Kidney capillary endothelial cell (primary cell): ENCODE data around the gene PLEKHG5.

Experiments
- DNase-seq: peaks from one replicate; pipeline ENCODE4 v3.0.0-alpha.2; 2018; ENCODE audit warnings: low spot score

The PLEKHG5 gene

DNA sequence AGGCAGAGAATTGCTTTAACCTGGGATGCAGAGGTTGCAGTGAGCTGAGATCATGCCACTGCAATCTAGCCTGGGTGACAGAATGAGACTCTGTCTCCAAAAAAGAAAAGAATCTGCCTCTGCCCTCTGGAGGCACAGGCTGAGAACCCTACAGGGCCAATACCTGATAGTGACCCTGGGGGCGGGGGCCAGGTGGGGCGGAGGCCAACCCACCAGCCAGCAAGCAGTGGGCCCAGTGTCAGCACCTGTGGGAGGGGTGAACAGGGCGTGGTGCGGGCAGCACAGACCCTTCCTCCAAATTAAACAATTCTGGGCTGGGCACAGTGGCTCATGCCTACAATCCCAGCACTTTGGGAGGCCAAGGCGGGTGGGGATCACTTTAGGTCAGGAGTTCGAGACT lies 19.0 kb upstream of the PLEKHG5 start:
- no peak for DNase-seq

DNA sequence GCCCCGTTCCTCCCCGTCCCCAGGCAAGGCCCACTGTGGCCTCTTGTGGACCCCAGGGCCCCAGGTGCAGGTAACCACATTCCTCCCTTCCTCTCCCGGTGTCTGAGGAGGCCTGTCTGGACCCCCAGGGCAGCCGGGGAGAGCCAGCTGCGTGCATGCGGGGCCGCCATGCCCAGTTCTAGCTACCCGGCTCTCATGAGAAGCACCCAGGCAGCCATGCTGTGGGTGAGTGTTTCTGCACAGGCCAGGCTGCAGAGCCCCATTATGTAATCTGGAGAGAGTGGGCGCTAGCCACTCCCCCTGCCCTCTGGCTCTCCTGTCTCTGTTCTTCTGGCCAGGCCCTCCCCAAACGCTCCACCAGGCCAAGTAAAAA lies 18.4 kb upstream of the PLEKHG5 start:
- DNase-seq = no peak

DNA sequence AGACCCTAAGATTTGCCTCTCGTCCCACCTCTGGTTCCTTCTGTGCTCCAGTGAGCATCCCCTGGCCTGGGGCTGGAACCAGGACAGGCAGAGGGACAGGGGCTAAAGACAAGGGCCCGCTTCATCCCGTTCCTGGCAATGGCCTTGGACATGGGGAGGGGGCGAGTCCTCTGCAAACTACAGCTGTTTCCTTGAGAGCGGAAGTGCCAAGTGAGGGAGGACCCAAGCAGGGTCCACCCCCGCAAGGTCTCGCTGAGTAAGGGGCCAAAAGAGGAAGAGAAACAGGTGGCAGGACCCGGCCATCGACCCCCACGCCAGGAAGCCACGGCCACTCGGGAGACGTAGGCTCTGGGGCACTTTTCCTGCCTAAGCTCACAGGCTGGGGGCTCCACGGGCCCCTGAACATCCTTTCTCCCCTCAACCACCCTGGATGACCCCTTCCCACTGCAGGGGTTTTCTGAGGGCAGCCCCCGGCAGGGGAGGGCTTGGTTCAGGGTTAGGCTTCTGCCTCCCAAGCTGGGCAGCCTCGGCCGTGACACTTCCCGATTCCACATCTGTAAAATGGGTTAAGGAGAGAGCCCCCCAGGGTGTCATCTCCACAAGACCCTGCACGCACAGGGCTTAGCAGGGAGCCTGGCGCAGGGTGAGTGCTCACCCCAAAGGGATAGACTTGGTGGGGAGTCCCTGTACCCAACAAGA lies 17.9 kb upstream of the PLEKHG5 start:
- no peak for DNase-seq

DNA sequence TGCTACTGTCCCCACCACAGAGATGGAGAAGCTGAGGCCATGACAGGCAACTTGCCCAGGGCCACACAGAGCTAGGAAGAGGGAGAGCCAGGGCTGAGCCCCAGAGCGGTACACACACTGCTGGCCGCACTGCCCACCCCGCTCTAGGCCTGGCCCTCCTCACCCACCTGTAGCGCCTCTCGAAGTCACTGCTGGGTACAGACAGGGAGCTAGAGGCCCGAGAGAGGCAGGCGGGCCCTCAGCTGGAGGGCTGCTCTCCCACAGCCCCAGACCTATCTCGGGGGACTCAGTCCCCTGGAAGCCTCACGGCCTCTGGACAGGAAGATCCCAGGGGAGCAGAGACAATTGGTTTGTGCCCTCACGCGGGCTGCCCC lies 17.3 kb upstream of the PLEKHG5 start:
- DNase-seq = no peak

DNA sequence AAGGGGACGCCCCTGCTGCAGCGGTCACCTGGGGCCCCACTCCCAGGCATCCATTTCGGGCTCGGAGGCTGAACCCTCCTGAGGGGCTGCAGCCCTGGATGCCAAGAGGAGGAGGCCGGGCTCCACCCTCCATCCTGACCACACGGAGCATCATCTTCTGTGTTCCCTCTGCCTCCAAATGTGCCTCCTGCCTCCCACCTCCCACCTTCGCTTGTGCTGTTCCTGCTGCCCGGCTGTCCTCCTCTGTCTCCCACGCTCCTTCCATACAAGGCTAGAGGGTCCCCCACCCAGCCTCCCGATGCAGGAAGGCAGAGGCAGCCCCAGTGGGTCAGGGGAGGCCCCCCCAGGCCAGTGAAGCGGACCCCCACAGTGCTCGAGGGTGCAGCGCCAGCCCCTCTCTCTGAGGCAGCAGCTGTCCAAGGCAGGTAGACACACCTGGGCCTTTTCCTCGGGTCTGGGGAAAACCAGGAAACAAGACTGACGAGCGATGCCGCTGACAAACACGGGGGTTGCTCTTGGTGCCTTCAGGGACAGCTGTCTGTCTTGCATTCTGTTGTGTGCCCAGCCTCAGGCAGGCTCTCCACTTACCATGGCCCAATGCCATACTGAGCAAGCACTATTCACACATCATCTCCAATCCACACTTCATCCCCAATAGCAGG lies 16.8 kb upstream of the PLEKHG5 start:
- DNase-seq = no peak

DNA sequence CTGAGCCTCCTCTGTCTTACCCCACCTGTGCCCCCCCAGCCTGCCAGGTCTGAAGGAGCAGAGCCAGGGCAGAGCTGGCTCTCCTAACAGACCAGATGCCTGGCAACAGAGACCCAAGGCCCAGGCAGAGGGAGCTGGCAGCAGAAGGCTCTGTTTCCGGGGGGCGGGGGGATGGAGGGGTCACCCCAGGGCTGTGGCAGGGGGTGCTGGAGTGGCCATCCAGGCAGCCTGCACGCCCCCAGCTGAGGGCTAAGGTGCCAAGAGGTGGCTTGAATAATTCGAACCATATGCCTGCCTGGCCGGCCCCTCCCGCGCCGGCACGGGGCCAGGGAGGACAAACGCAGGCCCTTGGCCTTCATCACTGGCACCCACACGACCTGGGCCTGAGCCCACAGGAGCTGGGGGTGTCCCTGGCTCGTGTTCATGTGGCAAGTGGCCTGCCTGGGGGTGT lies 16.0 kb upstream of the PLEKHG5 start:
- no peak for DNase-seq

DNA sequence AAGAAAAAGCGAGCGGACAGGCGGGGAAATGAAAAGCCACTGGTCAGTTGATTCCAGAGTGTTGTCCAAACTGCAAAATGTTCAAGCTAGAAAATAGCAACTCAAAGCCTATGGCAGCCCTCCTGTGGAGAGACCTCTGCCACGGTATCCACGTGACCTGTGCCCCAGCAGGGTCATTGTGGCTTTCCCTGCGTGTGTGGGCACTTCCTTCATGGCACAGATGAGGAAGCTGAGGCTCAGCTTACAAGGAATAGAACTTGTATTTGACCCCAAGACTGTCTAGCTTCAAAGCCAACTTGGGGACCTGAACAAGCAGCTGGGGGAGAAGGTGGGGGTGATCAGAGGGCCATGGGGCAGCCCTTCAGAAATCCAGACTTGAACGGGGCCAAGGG lies 15.6 kb upstream of the PLEKHG5 start:
- no peak for DNase-seq

DNA sequence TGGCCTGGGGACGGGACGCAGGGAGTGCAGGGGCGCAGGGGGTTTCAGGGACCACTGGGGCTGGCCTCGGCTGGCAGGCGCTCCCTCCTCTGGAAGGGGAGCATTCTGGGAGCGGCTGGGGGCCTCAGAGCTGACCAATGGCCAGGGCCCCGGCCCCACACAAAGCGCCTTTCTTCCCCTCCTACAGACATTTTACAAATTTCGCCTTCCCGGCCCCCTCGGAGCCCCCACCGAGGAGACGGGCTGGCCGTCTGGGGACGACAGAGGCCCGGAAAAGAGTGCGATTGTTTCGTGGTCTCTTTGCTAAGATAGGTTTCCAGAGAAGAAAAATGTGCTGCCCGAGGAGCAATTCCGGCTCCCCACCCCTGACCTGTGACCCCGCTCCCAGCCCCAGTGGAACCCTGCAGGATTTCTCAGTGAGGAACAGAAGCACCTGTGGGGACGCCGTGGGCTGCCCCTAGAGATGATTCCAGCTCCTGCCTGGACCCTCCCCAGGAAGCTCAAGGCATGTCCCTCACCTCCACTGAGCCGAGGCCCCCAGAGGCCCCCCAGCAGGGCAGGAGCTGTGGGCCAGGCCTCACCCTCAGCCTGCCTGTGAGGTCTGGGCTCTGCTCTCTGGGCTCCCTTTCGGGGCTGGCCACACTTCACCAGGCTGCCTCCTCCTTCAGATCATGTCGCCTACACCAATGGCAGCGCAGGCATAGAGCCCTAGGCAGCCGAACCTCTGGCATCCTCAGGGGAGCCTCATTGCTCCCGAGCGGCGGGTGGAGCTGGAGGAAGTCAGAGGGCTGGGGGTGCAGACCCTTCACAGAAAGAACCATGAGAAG lies 15.0 kb upstream of the PLEKHG5 start:
- no peak for DNase-seq

DNA sequence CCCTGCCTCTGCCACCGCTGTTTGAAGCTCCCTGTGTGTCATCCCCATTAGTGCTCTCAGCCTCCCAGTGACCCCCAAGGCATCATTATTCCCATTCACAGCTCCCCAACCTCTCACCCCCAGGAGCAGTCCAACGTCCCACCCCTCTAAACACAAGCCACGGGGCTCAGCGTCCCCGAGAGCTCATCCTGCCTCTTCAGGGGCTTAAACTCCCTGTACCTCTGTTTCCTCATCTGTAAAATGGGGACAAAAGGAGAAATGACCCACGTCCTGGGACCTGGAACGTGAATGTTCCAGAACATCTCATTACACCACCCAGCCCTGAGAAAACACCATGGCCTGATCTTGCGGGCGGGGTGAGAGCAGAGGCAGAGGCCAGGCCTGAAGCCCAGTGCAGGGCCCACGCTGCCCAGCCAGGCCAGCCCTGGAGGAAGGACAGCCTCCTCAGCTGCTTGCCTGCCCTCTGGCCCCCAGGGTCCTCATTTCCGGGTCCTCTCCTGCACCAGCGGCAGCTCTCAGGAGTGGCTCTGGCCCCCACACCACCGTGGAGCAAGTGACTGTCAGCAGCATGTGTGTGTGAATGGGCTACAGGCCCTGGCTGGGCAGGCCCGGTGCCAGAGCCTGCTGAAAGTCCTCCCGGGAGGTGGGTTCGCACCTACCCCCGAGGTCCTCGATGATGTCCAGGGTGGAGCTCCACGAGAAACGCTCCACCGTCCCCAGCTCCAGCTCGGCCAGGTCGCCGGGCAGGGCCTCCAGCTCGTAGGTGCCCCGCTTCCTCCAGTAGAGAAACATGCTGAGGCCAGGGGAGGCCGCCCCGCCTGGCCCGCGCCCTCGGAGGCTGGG lies 14.1 kb upstream of the PLEKHG5 start:
- DNase-seq = no peak

DNA sequence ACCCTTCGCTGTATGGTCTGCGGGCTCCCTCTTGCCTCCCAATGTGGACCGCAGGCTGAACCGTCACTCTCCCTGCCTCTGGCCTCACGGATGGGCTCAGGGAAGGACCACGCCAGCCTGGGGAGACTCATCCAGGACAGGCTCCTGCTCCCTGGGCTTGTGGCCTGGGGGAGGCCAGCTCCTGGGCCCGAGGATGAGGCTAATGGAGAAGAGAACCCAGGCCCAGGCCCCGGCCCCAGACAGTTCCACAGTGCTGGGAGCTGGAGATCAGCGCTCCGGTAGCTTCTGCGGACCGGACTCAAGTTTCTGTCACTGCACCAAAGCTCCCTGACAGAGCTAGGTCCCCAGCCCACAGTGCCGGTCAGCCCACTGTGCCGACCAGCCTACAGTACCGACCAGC lies 13.4 kb upstream of the PLEKHG5 start:
- DNase-seq = no peak

DNA sequence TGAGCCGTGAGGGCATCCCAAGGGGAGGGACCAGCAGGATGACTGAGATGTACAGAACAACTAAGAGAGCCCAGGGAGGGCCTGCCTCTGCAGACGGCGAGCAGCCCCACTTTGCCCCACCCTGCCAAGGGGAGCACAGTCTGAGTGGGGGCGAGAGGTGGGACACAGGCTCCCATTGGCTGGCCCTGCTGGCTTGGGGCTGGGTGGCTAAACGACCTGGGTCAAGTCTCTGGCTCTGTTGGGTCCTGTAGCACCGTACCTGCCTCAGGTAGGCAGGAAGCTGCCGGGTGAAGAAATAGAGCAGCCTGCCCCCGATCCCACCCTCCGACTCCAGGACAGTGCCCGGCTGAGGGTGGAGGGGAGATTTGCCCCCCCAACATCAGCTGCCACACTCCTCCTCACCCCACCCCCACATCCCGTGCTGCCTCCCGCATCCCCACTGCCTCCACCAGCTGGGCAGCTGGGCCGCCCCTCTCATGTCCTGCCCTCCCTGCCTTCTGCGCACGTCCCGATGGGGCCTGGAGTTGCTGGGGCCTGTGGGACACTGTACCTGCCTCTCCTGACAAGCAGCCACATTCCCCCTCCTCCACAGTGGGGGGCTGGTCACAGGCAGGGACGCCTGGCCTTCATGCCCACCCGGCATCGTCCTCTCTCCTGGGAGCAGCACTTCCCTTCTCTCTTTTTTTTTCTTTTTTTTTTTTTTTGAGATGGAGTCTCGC lies 12.6 kb upstream of the PLEKHG5 start:
- no peak for DNase-seq

DNA sequence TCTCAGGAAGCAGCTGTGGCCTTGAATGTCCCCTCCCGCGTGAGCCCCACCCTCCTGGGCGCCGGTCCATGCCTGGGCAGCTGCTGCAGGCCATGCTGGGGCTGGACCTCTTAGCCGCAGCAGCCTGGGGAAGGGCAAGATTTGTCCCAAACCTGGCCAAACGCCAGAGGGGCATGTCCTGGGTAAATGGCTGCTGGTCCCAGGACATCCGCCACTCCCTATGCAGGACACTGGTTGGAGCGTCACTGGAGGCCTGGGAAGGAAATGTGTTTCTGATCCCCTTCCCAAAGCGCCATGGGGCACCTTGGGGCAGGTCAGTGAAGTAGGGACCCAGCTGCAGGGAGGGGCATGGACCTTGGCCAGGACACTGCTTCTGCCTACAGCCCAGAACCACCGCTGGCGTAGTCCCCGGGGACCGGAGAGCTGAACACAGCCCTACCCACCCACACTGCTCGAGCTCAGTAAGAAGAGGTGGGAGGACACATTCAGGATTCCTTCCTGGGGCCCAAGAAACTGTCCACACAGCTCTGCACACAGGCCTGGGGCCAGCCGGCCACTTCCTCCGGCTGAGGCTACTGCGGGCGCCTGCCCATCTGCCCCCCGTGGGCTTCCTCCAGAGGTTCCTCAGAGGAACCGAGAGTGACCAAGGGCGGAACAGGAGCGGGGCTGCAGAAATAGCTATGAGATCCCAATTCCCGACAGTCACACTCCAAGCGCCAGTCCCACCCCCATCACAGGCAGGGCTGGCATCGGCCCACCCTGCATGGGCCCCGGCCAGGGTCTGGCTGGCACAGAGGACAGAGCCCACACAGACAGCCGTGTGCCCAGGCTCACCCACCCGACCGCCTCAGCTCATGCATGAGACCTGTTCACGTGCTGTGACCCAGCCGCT lies 10.8 kb upstream of the PLEKHG5 start:
- no peak for DNase-seq

DNA sequence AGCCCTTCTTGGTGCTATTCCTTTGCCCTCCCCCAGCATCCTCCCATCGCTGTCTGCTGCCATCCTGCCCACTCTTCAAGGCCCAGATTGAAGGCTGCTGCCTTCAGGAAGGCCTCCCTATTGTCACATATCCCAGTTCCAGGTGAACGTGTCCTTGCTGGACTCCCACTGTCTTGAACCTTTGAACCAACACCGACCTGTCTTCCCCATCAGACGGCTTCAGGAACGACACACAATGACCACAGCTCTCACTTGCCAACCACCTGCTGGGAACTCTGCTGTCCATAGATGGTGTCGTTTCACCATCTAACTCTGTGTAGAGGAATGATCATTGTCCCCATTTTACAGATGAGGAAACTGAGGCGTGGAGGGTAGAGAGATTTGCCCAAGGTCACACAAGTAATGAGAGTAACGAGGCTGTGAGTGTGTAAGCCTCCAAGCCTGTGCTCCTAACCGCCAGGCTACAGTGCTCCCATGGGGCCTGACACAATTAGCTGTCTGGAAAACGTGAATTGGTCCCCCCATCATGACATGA lies 9.9 kb upstream of the PLEKHG5 start:
- DNase-seq = no peak

DNA sequence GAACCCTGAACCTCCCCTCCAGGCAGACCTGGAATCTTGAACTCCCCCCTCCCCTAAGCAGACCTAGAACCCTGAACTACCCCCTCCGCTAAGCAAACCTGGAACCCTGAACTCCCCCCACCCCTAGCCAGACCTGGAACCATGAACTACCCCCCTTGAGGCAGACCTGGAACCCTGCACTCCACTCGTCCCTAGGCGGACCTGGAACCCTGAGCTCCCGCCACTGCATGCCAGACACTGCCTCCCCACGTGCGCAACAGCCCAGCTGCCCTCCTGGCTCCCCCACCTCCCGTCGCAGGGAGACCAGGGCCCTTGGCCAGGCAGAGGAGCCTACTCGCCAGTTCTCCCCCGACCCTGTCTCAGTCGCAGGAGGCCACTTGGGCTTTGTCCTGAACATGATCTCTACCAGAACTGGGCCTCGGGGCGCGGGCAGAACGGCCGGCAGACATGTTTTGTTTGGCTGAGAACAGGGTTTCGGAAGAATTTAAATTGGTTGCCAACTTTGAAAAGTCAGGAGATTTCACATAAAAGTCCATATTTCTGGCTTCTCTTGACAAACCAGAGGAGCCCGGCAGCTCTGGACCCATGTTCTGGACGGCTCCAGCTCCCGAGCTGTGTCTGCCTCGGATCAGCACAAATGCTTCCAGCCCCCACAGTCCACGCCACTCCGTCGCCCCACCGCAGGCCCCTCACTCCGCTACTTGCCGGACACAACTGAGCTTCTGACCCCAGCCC lies 9.2 kb upstream of the PLEKHG5 start:
- no peak for DNase-seq

DNA sequence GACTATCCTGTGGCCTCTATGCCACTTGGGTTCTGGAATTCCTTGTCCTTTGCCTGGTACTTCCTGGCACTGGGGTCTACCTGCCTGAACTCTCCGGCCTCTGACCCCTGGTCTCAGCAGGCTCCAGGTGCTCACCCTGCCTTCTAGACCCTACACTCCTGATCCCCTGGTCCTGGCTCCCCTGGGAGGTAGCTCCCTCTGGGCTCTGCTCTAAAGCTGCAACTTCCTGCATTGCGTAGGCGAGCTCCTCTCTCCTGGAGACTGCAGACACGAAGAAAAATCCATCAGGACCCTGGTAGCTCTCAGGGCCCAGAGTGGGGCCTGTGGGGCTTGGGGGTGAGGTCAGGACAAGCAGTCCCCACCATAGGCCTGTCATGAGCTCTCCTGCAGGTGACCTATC lies 7.8 kb upstream of the PLEKHG5 start:
- no peak for DNase-seq

DNA sequence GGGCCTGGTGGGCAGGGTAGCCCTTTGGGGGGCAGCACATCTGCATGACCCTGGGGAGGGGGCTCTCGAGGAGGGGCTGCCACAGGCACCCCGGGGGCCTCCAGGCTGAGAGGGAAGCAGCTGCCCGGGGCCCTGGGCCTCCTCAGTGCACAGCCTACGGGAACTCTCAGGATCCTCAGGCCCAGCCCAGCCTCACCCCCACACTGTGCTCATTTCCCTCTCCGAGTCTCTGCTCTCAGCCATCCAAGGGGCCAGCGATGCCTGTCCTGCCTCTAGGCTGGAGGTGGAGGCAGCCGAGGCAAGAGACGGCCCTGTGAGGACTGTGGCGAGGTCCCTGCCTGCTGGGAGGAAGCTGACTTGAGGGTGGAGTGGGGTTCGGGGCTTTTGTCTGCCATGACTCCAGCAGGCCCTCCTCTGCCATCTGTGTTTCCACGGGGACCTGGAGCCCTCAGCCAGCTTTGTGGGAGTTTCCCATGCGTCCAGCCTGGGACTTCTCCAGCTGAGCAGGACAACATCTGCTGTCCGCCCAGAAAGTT lies 7.2 kb upstream of the PLEKHG5 start:
- DNase-seq = no peak

DNA sequence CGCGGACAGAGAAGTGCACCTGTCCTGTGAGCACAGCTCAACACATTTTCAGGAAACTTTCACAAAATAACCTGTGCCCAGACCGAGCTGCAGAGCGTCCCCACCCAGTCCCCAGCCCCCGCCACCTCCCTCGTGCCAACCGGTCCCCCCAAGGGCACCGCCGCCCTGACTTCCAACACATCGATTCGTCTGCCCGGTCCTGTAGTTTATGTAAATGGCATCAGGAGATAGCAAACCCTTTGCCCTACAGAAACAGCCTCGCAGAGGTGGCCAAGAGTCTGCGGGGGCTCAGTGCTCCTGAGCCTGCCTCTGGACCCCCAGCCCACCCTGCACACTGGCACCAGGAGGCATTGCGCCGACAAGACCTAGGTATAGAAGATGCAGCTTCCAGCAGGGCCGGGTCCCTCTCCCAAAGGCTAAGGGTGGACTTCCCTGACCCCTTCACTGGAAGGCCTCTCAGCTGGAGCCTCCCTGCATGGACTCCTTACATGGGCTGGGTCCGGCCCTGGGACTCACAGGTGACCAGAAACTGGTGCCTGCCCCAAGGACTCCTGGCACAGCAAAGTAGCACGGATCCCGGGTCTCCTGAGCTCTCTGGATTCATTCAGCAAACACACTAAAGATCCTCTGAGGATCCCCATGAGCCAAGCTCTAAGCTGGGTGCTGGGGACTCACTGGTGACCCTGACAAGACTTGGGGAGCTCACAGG lies 6.6 kb upstream of the PLEKHG5 start:
- DNase-seq = no peak

DNA sequence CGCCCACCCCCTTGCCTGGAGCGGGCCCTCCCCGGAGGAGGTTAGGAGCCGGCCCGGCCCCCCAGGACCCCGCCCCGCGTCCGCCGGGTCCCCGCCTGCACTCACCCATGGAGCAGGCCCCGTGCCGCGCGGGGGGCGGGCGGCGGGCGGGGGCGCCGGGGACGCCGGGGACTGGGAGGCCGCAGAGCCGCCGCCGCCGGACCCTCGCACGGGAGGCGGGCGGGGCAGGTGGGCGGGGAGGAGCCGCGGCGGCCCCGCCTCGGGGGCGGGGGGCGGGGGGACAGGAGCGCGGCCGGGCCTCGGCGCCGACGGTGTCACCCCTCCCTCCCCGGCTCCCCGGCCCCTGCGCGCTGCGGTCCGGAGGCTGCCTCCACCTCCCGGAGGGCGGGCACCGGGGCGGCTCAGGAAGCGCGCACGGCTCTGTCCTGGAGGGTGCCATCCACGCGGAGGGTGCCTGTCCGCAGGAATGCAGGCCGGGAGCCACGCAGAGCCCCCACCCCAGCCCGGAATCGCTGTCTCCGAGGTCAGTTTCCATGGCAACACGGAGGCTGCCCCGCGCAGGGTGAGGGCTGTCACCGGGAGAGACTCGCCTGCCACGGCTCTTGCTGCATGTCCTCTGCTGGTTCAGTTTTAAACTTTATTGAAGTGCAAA lies 5.9 kb upstream of the PLEKHG5 start:
- no peak for DNase-seq
